ENCODE data around the gene SLC44A5.

Gene SLC44A5

DNA sequence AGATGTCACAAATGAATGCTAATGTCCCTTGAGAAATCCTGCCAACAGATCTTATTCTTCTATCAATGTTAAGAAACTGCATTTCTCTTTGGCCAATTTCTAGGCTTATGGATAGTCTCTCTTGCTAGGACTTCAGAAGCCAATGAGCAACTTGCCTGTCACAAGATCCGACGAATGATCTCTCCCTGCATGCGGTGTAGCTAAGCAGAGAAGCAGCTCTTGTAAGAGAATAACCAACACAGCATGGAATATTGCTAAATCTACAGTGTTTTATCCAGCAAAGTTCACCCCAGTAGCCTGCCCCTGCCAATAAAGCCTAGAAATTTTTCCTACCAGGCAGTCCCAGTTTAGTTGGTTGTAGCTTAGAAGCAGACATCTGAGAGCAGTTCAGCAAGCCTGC is 2.1 kb upstream of the SLC44A5 start:
- TF ChIP-seq, protein P1, sequence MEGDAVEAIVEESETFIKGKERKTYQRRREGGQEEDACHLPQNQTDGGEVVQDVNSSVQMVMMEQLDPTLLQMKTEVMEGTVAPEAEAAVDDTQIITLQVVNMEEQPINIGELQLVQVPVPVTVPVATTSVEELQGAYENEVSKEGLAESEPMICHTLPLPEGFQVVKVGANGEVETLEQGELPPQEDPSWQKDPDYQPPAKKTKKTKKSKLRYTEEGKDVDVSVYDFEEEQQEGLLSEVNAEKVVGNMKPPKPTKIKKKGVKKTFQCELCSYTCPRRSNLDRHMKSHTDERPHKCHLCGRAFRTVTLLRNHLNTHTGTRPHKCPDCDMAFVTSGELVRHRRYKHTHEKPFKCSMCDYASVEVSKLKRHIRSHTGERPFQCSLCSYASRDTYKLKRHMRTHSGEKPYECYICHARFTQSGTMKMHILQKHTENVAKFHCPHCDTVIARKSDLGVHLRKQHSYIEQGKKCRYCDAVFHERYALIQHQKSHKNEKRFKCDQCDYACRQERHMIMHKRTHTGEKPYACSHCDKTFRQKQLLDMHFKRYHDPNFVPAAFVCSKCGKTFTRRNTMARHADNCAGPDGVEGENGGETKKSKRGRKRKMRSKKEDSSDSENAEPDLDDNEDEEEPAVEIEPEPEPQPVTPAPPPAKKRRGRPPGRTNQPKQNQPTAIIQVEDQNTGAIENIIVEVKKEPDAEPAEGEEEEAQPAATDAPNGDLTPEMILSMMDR (IDR thresholded peaks at IDR 0.05), result no peak

DNA sequence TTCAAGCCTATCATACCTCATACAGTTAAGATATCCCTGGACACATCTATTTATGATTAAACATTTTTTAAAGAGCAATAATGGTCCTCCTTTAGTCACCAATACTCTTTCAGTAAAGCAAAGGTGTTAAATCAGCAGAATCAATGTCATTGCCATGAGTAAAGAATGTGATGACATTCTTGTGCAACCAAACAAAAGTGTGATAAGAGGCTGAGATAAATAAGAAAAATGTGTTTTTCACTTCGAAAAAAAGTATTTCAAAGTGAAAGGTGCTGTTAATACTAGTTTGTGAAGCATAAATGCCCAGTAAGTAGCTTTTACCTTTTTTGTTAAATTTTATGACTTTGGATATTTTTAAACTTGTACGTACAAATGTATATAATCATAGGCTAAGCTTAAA is 8.4 kb downstream of the SLC44A5 start:
- TF ChIP-seq, protein P1 (IDR thresholded peaks at IDR 0.05), result no peak

DNA sequence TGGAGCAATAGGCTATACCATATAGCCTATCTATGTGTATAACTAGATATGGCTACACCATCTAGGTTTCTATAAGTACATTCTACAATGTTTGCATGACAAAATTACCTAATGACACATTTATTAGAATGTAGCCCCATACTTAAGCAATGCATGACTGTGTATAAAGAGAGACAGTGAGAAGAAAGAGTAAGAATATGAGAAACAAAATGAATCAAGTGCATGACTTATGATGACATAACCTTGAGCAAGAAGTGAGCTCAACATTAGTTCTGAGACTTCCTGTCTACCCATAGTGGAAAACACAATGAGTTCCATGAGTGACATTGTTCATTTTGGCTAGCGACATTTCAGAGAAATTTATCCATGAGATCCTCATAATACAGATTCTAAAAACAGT is 10.1 kb downstream of the SLC44A5 start:
- TF ChIP-seq, protein P1 (IDR thresholded peaks at IDR 0.05), result no peak

DNA sequence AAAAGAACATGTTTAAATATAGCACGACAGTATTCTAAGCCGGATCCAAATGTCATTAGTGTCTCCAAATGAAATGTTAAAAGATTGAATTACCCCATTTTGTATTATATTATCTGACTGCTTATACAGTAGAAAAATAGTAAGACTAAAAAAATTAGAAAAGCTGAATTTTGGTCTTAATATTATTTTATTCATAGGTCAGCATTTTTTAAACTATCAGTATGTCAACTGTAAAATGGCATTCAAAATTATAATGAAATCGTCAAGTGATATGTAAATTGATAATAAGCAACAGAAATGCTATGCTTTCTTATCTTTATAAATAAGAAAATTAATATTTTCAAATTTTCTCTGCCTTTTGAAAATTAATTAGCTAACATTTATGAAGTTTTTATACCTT is 16.6 kb downstream of the SLC44A5 start:
- TF ChIP-seq, protein P1 (IDR thresholded peaks at IDR 0.05), result no peak

DNA sequence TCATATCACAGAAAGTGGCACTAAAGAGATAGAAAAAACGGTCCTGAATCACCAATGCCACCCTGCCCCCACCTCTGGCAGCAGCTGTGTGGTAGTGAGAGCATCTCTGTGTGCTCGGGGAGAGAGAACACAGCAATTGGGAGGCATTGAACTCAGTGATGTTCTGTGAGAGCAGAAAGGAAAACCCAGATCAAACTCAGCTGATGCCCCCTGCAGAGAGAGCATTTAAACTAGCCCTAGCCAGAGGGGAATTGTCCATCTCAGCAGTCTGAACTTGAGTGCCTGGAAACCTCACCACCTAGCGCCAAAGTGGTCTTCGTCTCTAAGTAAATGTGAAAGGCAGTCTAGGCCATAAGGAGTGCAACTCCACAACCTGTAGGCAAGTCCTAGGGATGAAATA is 21.3 kb downstream of the SLC44A5 start:
- TF ChIP-seq, protein P1 (IDR thresholded peaks at IDR 0.05), result no peak

DNA sequence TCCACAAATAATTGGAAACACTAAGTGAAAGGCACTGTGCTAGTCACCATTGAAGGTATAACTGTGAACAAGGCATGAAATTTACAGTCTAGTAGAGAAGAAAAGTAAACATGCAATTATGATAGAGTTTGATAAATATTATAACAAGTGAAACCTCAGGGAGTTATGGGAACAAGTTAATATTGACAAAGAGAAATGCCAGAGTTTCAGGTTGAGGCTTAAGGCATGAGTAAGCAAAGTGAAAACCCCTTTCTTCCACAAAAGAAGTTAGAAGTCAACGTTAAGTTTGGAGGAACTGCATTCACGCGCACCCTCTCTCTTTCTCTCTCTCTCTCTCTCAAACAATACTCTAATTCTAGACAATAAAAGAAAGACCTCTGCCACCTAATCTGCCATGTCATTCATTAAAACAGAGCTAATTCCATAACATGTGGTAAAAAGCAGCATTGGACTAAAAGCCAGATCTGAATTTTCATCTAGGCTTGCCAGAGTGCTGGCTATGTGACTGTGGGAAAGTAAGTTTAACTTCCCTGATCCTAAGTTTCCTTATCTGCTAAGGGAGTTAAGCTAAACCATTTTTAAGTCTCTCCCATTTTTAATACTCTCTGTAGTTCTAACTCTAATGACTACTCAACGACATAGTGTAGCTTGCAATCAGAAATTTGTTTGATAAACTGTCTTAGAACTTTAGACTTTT is 22.0 kb downstream of the SLC44A5 start:
- TF ChIP-seq, protein P1 (IDR thresholded peaks at IDR 0.05), result no peak

DNA sequence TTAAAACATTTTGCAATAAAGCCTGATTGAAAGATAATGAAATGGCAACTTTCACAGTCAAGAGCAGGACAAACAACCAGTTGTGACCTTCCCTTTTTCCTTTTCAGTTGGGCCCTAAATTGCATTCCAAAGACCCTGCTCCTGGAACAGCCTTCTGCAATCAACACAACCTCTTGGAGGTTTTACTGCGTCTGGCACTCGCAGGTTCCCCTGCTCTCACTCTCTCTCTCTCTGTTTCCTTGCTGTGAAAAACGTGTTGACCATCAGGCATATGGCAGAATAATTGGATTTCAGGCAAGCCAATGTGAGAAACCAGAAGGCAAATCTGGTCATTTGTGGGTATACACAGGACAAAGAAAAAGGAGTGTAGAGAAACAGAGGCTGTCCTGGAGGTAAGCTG is 23.2 kb downstream of the SLC44A5 start:
- TF ChIP-seq, protein P1 (IDR thresholded peaks at IDR 0.05), result no peak

DNA sequence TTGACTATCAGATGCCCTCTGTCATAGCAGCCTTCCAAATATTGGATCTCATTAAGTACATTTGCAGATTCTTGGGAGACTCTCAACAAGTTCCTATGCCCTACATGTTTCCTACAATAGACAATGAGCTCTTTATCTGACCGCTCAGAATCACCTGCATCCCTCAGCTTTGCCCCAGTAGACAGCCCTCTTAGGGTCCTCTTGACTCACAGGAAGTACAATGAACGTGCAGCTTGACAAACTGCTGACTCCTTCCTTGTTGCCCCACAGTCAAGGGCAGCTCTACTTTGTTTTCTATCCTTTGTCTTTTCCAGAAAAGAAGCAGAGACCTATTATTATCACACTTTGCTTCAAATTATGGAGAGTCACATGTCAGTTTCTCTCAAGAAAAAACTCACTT is 27.6 kb downstream of the SLC44A5 start:
- TF ChIP-seq, protein P1 (IDR thresholded peaks at IDR 0.05), result no peak

All from LNCAP (cell line).